Adipocyte (in vitro differentiated cells): ENCODE results near the gene SEPTIN7.
A peak's percentile ranks its signal among the peaks of the same experiment; 100 is the strongest.

Source experiments
- DNase-seq: peaks from one replicate; pipeline ENCODE4 v3.0.0-alpha.2; 2015; ENCODE audit warnings: low read depth
- H3K27me3 ChIP-seq: replicated peaks from 2 replicates; pipeline ENCODE4 v1.7.0; 2013; ENCODE audit warnings: mild to moderate bottlenecking, low read length, moderate library complexity; ENCODE audit not compliant: control insufficient read depth, insufficient read depth
- H3K36me3 ChIP-seq: 2 replicates; pipeline ENCODE4 v1.7.0; 2013; ENCODE audit warnings: low read length, mild to moderate bottlenecking, moderate library complexity; ENCODE audit not compliant: control insufficient read depth, insufficient read depth, severe bottlenecking
- H3K4me1 ChIP-seq: 2 replicates; pipeline ENCODE4 v1.7.0; 2013; ENCODE audit warnings: mild to moderate bottlenecking, low read length, moderate library complexity; ENCODE audit not compliant: control insufficient read depth, insufficient read depth
- H3K4me3 ChIP-seq: 2 replicates; pipeline ENCODE4 v1.7.0; 2013; ENCODE audit warnings: mild to moderate bottlenecking, low read length, moderate library complexity
- H3K9ac ChIP-seq: 2 replicates; pipeline ENCODE4 v1.7.0; 2013; ENCODE audit warnings: mild to moderate bottlenecking, low read length, moderate library complexity
- H3K9me3 ChIP-seq: 2 replicates; pipeline ENCODE4 v1.7.0; 2013; ENCODE audit warnings: mild to moderate bottlenecking, low read length, moderate library complexity; ENCODE audit not compliant: control insufficient read depth

Gene SEPTIN7

GRCh38 chr7:35817930-35818329 lies 17.1 kb downstream of the SEPTIN7 start:
- H3K4me3 ChIP-seq, result no peak overlapping the region
- H3K4me1 ChIP-seq, result no peaks in the 10 kb centered on the region
- peaks cover 11% of the 10 kb centered on the region for H3K9me3 ChIP-seq

GRCh38 chr7:35818513-35818912 lies 17.7 kb downstream of the SEPTIN7 start:
- H3K9ac ChIP-seq, result no peak overlapping the region
- no peaks in the 10 kb centered on the region for H3K36me3 ChIP-seq
- no peaks in the 10 kb centered on the region for H3K27me3 ChIP-seq
- no peaks in the 10 kb centered on the region for H3K4me1 ChIP-seq
- no peak overlapping the region for H3K4me3 ChIP-seq
- no peak for DNase-seq
- peaks cover 11% of the 10 kb centered on the region for H3K9me3 ChIP-seq

More at GRCh38 chr7:35817930-35818329, 17.1 kb downstream of the SEPTIN7 start:
- Histone ChIP-seq H3K36me3 (no peaks in the 10 kb centered on the region), H3K9ac (no peak overlapping the region), H3K27me3 (no peaks in the 10 kb centered on the region)
- DNase-seq, result no peak

GRCh38 chr7:35819310-35819709 lies 18.5 kb downstream of the SEPTIN7 start:
- H3K36me3 ChIP-seq, result no peaks in the 10 kb centered on the region
- no peak overlapping the region for H3K4me3 ChIP-seq
- H3K9me3 ChIP-seq, result peaks cover 11% of the 10 kb centered on the region
- H3K9ac ChIP-seq, result no peak overlapping the region
- no peak for DNase-seq
- no peaks in the 10 kb centered on the region for H3K27me3 ChIP-seq
- H3K4me1 ChIP-seq, result no peaks in the 10 kb centered on the region

GRCh38 chr7:35819954-35820703 lies 19.3 kb downstream of the SEPTIN7 start:
- H3K27me3 ChIP-seq, result no peaks in the 10 kb centered on the region
- no peaks in the 10 kb centered on the region for H3K4me1 ChIP-seq
- DNase-seq, result no peak
- no peak overlapping the region for H3K9ac ChIP-seq
- H3K9me3 ChIP-seq, result peaks cover 9% of the 10 kb centered on the region
- no peaks in the 10 kb centered on the region for H3K36me3 ChIP-seq
- no peak overlapping the region for H3K4me3 ChIP-seq

GRCh38 chr7:35820858-35821257 lies 20.0 kb downstream of the SEPTIN7 start:
- Histone ChIP-seq H3K4me3 (no peak overlapping the region), H3K4me1 (no peaks in the 10 kb centered on the region), H3K36me3 (no peaks in the 10 kb centered on the region), H3K9me3 (peaks cover 6% of the 10 kb centered on the region), H3K27me3 (no peaks in the 10 kb centered on the region), H3K9ac (no peak overlapping the region)
- DNase-seq, result no peak

GRCh38 chr7:35823440-35823839 lies 22.6 kb downstream of the SEPTIN7 start:
- Histone ChIP-seq H3K36me3 (no peaks in the 10 kb centered on the region), H3K9ac (no peak overlapping the region), H3K4me1 (peaks cover 3% of the 10 kb centered on the region), H3K9me3 (peaks cover 6% of the 10 kb centered on the region), H3K4me3 (no peak overlapping the region), H3K27me3 (no peaks in the 10 kb centered on the region)
- DNase-seq, result no peak

GRCh38 chr7:35825974-35826373 lies 25.1 kb downstream of the SEPTIN7 start:
- Histone ChIP-seq H3K9me3 (no peaks in the 10 kb centered on the region), H3K9ac (no peak overlapping the region), H3K27me3 (no peaks in the 10 kb centered on the region), H3K4me3 (no peak overlapping the region), H3K36me3 (no peaks in the 10 kb centered on the region), H3K4me1 (peaks cover 7% of the 10 kb centered on the region)
- peak; percentile 36 for DNase-seq

- no peak for DNase-seq
- Histone ChIP-seq H3K9ac (no peak overlapping the region), H3K4me1 (peaks cover 15% of the 10 kb centered on the region), H3K36me3 (no peaks in the 10 kb centered on the region), H3K4me3 (no peak overlapping the region), H3K27me3 (no peaks in the 10 kb centered on the region), H3K9me3 (no peaks in the 10 kb centered on the region)
Observed at GRCh38 chr7:35826751-35827150, 25.9 kb downstream of the SEPTIN7 start.

- Histone ChIP-seq H3K9ac (no peak overlapping the region), H3K36me3 (peaks cover 13% of the 10 kb centered on the region), H3K4me1 (peaks cover 18% of the 10 kb centered on the region), H3K27me3 (no peaks in the 10 kb centered on the region), H3K4me3 (no peak overlapping the region), H3K9me3 (no peaks in the 10 kb centered on the region)
- DNase-seq, result no peak
Observed at GRCh38 chr7:35828817-35829216, 28.0 kb downstream of the SEPTIN7 start.

- Histone ChIP-seq H3K9ac (no peak overlapping the region), H3K36me3 (peaks cover 35% of the 10 kb centered on the region), H3K4me1 (peaks cover 18% of the 10 kb centered on the region), H3K27me3 (no peaks in the 10 kb centered on the region), H3K9me3 (no peaks in the 10 kb centered on the region), H3K4me3 (peak overlapping the region; percentile 9)
- peak; percentile 52 for DNase-seq
Observed at GRCh38 chr7:35831208-35831607, 30.4 kb downstream of the SEPTIN7 start.

GRCh38 chr7:35839860-35840854 lies 39.3 kb downstream of the SEPTIN7 start:
- Histone ChIP-seq H3K4me3 (no peak overlapping the region), H3K9me3 (no peaks in the 10 kb centered on the region), H3K4me1 (peaks cover 4% of the 10 kb centered on the region), H3K36me3 (peaks cover 19% of the 10 kb centered on the region), H3K27me3 (no peaks in the 10 kb centered on the region), H3K9ac (no peak overlapping the region)
- DNase-seq, result peak; percentile 57
